NCI-H2107 (cell line): ENCODE results near the gene CCDC92.
A peak's percentile ranks its signal among the peaks of the same experiment; 100 is the strongest.

Experiments
- DNase-seq: peaks from one replicate; lab custom pipeline; 2025; lab: John Stamatoyannopoulos, UW

Gene CCDC92, protein sequence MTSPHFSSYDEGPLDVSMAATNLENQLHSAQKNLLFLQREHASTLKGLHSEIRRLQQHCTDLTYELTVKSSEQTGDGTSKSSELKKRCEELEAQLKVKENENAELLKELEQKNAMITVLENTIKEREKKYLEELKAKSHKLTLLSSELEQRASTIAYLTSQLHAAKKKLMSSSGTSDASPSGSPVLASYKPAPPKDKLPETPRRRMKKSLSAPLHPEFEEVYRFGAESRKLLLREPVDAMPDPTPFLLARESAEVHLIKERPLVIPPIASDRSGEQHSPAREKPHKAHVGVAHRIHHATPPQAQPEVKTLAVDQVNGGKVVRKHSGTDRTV

DNA sequence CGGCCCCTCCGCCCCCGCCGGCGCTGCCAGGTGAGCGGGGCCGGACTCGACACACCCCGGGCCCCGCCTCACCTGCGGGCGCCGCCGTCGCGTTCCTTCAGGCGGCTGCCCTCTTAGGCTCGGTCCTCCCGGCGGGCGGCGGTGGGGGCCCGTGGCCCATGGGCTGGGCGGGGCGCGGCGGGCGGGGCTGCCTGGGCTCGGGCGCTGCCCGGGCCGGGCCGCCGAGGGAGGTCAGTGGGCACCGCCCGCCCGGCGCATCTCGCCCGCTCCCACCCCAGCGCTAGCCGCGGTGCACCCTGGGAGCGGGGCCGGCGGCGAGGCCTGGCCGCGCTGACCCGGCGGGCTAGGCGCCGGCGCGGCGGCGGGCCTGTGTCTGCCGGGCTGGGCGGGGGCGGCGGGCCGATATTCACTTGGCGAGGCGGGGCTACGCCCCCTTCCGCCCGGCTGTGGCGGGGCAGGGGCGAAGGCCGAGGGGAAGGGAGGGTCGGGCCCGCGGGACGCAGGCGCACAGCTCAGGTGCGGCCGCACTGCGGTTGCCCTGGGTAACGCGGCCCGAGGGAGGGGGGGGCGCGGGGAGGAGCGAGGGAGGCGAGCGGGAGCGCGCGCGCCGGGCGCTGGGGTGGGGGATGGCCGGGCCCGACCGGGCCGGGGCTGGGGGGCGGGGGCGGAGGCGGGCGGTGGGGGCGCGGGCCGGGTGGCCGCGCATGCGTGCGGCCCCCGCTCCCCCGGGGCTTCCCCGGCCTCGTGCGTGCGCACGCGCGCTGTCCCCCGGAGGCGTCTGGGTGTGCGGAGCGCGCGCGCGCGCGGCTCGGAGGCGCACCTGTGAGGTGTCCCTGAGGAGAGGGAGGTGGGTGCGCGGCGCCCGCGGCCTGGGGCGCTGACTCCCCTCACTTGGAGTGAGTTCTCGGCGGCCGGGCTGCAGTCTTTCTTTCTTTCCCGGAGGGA is at the start of gene CCDC92, which contains the start of gene ZNF664:
CCDC92 (minus strand) TSS at position 375 of the 945 bp plus-strand sequence. CDS start 28,526 bp downstream, outside the sequence.
ZNF664 (plus strand) TSS at position 759 of the 945 bp plus-strand sequence. CDS start 38,930 bp downstream, outside the sequence.
- DNase-seq, result peak; percentile 97

DNA sequence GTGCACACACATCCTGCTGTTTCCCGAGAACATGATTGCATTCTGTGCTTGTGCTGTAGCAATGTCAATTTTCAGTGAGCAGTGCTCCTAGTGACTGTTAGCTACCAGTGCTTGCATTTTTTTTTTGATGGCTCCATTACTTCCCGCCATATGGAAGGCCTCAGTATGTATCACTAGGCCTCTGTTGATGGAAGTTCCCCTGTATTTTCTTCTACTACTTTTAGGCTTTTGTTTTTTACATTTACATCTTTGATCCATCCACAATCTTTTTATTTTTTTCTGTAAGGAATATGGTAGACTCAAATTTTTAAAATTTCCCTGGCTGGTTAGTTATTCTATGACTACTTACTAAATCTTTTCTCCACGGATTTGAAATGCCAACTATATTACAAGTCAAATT is 49.5 kb upstream of the CCDC92 start:
- no peak for DNase-seq

DNA sequence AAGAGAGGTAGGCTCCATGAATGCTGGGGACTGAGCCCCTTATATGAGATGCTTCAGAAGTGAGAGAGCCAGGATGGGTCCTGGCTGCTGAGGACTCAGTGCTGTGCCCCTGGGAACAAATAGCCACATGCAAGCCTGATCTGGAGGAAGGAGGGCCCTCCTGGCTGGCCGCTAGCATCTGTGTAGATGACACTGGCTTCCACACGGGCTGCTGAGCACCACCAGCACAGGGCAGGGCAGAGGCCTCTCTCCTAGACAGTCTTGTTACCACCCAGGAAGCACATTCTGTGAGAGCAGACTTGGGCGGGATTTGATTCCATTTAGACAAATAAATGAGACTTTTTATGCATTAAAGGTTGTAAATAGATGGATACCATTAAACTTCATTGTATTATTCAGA is 48.4 kb upstream of the CCDC92 start:
- no peak for DNase-seq

DNA sequence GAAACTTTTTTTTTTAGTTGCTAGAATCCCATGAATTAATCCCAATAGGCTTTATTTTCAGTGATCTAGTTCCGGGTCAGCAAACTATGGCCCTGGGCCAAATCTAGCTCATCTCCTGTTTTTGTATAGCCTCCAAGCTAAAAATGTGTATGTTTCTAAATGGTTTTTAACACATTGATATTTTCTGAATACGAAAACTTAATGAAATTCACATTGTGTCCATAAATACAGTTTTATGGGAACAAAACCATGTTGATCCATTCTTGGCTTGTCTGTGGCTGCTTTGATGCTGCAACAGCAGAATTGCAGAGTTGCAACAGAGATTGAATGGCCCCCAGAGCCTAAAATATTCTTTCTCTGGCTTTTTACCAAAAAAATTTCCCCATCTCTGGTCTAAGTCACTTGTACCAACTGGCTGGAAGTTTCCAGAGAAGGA is 47.9 kb upstream of the CCDC92 start:
- no peak for DNase-seq

DNA sequence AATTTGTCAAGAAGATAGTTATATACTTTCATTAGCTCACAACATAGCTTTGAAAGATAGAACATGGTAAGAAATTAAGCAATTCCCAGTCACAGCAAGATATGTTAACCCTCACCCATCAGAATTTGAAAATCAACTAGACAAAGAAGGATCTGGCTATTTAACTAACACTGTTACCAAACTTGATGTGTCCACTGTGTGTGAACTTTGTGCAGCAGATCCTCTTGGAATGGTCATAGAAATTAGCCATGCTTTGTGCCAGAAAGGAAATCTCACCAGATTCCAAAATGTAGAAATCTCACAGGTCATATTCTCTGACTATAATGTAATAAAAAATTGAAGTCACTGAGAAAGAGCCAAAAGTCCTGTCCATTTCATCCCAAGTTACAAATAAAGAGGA is 46.5 kb upstream of the CCDC92 start:
- DNase-seq, result no peak

DNA sequence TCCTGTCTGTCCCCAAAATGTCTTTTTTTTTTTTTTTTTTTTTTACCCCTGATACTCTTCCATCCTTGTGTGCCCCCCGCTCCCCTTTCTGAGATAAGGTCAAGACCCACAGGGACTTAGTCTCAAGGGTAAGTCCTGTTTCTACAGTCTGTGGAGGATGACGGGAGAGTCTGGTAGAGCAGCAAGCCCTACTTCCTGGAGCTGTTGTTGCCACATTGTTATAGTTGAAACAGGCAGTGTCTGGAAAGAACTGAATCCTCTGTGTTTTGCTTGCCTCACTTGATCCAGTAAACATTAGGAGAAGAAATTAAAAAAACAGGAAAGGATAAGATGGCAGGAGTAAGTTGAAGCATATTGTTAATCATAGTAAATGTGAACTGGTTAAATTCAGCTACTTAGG is 45.9 kb upstream of the CCDC92 start:
- DNase-seq, result no peak

DNA sequence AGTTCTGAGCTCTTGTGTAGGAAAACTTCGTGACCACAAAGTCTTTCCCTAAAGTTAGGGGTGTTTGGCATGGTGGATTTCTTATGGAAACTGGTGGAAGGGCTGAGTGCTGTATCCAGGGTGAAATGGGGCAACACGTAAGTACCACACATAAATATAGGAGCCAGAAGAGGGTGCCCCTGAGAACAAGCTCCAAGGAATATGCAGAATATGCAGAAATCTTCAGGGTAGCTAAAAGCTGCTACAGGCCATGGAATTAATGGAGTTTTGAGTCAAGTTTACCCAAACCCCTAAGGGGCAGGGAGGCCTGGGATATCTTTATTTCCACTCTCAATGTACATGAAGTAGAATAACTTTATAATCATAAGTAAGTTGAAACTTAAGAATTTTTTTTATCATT is 44.4 kb upstream of the CCDC92 start:
- DNase-seq, result no peak

DNA sequence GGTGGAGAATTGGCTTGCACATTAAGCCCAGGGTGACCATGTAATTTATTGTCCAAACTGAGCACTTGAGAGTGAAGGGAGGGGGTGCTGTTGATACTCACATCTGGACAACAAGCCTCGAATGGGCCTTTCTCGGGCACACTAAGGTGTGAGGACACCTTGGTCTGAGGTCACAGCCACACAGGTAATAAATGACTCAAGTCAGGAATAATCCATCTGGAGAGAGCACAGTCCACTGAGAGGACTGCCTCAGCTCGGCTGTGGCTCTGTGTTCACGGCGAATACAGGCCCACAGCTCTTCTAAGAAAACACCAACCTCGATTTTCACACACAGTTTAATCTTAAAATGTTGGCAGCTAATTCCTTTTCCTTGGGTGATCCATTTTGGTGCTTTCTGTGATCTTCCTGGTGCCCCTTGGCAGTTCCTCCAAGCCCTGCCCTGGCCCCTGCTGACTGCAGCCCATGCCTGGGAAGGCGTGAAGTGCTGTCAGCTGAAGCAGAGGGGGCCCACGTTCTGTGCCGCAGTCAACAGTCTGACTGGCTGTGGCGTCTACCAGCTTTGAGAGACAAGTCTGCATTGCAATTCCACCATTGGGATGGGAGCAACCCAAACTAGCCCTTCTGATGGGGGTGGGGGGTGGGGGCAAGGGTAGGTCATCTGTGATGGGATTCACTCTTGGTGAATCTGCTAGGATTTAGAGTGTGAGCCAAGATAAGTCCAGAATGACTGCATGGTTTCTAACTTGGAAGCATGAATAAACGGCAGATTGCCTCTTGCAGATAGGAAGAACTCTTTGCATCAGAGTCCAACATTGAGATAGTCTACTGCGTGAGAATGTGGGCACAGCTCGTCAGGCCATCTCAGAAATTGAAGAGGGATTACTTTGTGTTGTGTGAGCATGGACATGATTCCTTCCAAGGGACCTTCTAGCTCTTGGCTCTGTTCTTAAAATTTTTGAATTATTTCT is 43.1 kb upstream of the CCDC92 start:
- no peak for DNase-seq

DNA sequence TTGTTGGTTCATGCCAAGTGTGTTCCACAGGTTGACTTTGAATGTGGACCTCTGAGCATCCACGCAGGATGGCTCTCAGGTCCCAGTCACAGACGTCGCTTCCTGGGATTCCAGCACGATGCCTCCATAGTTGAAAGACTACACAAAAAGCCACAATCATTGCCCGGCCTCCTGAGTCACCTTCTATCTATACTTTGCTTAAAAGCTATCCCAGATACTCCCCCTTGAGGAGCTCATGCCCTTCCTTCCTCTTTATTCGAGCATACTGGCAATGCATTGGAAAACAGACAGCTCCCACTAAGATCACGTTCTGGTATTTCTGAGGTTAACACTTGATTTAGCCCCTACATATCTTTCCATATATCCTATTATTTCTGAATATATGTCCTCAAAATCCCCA is 40.4 kb upstream of the CCDC92 start:
- DNase-seq, result no peak

DNA sequence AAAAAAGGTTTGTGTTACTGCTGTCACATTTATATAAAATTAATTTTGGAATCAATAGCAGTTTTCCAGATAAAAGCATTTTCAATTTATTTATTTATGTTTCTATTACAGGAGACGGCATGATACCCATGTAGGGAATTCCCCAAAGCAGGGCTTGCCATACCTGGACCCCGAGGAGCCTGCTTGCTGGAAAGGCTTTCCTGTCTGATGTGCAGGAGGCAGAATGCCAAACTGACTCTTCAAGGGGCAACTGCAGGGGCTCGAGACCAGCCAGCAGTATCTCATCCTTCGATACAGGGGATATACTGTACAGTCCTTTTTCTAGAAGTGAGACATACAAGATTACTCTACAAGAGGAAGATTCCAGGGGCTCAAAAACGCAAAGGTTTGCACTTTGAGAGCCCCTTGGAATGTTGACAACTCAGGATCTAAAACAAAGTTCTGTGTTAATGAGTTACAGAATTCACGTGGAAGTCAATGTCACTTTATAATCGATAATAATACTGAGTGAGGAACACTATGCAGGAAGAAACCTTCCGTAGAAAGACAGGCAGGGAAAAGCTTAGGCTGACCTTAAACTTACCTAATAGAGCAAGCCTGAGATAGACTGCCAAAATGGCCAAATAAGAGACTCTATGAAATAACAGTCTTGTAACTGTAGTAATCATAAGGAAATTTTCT is 38.9 kb upstream of the CCDC92 start:
- DNase-seq, result no peak

DNA sequence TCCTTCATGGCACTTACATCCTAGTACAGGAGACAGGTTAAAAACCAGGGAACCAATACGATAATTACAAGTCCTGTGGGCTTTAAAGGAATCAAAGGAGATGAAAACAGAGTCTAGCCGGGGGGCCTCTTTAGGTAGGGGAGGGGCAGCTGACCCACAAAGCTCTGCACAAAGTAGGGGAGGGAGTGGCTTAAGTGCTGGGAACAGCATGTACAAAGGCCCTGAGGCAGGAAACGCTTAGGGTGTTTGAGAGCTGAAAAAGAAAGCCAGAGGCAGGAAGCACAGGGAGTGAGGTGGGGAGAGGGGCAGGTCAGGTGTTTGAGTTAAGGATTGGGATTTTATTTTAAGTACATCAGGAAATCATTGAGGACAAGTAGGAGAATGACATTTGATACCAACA is 38.1 kb upstream of the CCDC92 start:
- no peak for DNase-seq

DNA sequence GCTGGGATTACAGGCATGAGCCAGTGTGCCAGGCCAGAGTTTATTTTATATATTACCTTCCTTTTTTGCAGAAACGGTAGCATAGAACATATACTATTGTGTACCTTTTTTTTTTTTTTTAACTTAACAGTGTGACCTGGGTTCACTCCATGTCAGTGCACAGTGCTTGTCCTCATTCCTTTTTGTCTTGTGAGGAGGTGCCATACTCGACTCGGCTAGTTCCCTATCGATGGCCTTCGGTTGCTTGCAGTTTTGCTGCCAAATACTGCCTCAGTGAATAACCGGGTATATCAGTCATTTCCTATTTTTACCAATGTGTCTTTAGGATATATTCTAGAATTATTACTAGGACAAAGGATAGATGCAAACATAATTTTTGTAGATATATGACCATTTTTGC is 37.1 kb upstream of the CCDC92 start:
- no peak for DNase-seq

DNA sequence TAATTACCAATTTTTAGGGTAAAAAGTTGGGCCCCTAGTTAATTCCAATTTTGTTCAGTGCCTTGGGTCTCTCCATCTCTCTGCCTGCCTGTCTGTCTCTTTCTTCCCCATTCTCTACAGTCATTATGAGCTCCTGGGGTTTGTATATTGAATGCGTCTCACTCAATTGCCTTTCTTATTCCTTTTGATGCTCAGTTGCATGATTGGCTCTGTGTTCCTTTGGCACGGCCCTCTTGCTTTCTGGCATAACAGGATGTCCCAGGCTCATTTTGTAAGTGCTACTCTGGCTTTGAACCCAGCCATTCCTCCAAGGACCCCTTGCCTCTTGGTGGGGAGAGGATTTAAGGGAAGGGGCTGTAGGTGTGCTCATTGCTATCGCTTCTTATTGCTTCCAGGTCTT is 36.0 kb upstream of the CCDC92 start:
- no peak for DNase-seq

DNA sequence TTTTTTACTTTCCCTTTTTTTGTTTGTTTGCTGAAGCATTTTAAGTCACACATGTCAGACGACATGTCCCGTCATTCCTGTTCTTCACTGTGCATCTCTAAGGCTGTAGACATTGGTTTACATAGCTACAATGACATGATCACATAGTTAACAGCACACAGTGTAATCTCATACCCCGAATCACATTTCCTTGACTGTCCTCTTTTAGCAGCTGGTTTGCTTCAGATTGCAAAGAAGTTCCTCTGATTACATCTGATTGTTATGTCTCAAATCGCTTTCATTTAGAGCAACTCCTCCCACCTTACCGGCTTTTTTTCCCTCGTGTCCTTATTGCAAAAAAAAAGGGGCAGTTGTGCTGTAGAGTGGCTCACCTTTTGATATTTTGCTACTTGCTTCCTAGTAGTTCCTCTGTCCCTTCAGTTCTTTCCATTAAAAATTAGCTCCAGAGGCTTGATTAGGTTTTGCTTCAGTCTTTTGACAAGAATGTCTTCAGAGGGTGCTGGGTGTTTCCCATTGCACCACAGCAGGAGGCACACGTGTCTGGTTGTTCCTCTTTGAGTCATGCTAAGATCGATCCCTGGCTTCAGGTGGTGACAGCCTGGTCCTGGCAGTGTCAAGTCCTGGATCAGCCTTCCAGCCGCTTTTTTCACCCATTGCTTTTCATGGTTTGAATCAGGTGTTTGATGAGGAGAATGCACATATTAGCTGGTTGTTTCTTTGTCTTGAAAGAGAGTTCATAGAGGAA is 35.4 kb upstream of the CCDC92 start:
- DNase-seq, result no peak

DNA sequence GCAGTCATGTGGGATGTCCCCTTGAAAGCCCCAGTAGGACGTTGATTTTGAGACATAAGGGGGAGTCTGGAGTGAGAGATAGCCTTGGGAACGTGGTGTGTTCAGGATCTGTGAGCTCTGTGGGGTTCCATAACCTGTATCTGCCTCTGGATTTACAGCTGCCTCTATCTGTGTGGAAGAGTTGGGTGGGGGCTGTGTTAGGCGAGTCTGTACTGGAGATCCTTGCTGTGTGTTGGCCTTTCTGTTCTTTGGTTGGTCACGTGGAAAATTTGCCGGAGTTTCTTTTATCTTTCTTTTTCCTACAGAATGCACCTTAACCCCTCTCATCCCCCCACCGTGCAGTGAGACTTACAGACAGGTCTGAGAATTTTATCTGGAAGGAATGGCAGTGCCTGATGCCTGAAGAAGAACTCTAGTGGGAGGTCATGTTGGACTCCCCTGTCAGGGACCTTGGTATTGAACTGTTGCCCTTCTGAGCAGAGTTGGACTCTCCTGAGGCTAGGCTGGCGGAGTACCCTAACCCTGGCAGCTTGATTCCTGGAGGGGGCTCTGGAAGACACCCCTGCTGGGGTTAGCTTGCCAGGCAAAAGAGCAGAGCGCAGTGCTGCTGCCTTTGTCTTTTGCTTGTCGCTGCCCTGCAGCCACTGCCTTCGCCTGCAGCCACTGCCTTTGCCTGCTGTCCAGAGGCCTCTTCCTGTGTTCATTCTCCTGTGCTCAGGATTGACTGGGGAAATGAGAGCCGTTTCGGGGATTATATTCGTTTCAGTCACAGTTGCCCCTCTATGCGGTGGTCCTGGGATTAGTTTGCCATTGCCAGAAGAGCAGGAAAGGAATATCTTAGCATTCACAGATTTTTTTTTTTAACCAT is 34.4 kb upstream of the CCDC92 start:
- DNase-seq, result no peak

DNA sequence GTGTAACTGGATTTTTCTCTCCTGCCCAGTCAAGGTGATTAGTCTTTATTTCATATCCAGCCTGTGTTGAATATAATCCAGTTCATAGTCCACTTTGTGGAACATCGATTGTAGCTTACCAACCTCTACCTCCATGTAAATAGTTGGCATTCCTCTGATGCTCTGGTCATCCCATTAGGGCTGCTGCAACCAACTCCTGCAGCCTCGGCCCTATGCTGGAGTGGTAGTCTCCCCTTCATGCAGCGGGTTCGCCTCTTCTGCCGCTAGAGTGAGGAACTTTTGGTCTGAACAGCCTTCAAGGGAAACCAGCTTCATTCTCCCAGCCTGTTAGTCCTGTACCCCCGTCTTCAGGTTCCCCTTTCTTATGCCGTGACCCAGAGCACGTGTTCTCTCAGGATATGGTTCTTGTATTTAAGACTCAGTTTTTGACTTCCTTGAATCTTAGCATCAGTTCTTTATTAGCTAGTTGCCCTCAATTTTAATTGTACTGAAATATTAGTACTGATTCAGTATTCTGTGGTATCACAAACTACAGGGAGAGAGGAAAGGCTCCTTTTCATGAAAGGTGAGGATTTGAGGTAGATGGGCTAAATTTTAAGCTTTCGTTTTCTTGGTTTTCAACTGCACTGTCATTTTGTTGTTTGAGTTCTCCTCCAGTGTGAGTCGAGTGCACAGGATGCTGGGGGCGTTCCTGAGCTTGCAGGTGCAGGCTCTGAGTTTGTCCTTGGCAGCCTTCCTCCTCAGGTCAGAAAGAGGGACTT is 33.6 kb upstream of the CCDC92 start:
- no peak for DNase-seq

DNA sequence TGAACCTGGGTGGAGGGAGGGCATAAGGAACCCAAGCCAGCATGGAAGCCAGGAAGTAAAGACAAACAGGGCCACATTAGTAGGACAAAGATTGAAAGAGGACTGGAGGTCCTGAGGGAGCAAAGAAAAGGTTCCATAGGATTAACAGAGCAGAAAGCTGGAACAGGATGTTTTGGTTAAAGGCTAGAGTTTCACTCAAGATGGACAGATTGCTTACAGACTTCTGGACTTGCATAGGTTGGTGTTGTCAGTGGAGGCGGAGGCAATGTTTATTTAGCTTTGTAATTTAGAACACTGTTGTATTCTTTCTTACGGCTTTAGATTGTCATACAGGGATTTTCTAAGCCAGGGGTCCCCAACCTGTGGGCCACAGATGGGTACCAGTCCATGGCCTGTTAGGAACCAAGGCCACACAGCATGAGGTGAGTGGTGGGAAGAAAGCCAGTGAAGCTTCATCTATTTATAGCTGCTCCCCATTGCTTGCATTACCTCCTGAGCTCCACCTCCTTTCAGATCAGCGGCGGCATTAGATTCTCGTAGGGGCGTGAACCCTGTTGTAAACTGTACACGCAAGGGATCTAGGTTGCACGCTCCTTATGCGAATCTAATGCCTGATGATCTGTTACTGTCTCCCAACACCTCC is 31.7 kb upstream of the CCDC92 start:
- DNase-seq, result no peak

DNA sequence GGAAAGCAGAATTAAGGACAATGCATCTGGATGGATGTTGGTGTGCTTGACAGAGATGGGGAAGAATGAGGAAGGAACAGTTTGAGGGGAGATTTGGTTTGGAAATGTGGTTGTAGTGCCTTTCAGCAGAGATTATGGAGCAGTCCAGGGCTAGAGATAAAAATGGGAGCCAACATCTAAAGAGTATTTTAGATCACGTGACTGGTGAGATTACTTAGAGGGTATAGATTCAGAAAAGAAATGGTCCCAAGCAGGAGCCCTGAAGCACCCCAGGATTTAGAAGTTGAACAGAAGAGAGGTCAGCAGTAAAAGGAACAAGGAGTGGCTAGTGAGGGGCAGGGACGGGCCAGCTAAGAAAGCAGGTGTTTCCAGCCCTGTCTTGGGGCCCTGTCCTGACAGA is 30.0 kb upstream of the CCDC92 start:
- DNase-seq, result no peak
